Dedifferentiated amniotic fluid mesenchymal stem cell (primary cell): Measurements from ENCODE around the gene CDHR2.

ENCODE experiments used
- DNase-seq: peaks from one replicate; pipeline ENCODE4 v3.0.0-alpha.2; 2016; ENCODE audit errors: extremely low spot score

CDHR2 gene

GRCh38 chr5:176639208-176639607 lies 90.1 kb downstream of the CDHR2 start:
- DNase-seq, result no peak

GRCh38 chr5:176639981-176640380 lies 90.8 kb downstream of the CDHR2 start:
- DNase-seq, result no peak

- DNase-seq, result no peak
Measured at GRCh38 chr5:176640616-176641015, 91.5 kb downstream of the CDHR2 start.

- no peak for DNase-seq
Measured at GRCh38 chr5:176642675-176643490, 93.7 kb downstream of the CDHR2 start.

GRCh38 chr5:176643491-176644219 lies 94.5 kb downstream of the CDHR2 start:
- DNase-seq, result no peak

GRCh38 chr5:176644294-176644693 lies 95.2 kb downstream of the CDHR2 start:
- DNase-seq, result no peak

GRCh38 chr5:176644878-176645670 lies 95.9 kb downstream of the CDHR2 start:
- DNase-seq, result no peak
